HFF-Myc (cell line): ENCODE data around the gene GSG1L.

ENCODE experiments used
- DNase-seq: peaks from one replicate; pipeline ENCODE4 v3.0.0-alpha.2; 2011; ENCODE audit warnings: low read depth; ENCODE audit errors: extremely low read depth
- H3K4me3 ChIP-seq: replicated peaks from 2 replicates; pipeline ENCODE4 v1.5.1; 2011; ENCODE audit warnings: low read depth, mild to moderate bottlenecking, control low read depth, low read length
- CTCF ChIP-seq: IDR thresholded peaks from 2 replicates; pipeline ENCODE4 v1.5.1; 2012; ENCODE audit warnings: mild to moderate bottlenecking, low read depth, low read length, control low read depth; ENCODE audit errors: missing control alignments

GSG1L gene

GRCh38 chr16:27967169-27967568, 96.3 kb downstream of the GSG1L start:
- DNase-seq: no peak
- TF ChIP-seq CTCF: no peak

GRCh38 chr16:27966756-27967155, 96.8 kb downstream of the GSG1L start:
- no peak overlapping the region for H3K4me3 ChIP-seq
- no peak for TF ChIP-seq CTCF
- DNase-seq: no peak

More at GRCh38 chr16:27967169-27967568, 96.3 kb downstream of the GSG1L start:
- H3K4me3 ChIP-seq: no peak overlapping the region

GRCh38 chr16:27965801-27966200, 97.7 kb downstream of the GSG1L start:
- no peak for TF ChIP-seq CTCF
- no peak overlapping the region for H3K4me3 ChIP-seq
- DNase-seq: no peak

GRCh38 chr16:27963471-27963965, 100.0 kb downstream of the GSG1L start:
- no peak for DNase-seq
- no peak for TF ChIP-seq CTCF

GRCh38 chr16:27962197-27962596, 101.3 kb downstream of the GSG1L start:
- H3K4me3 ChIP-seq: no peak overlapping the region
- DNase-seq: no peak
- no peak for TF ChIP-seq CTCF

More at GRCh38 chr16:27963471-27963965, 100.0 kb downstream of the GSG1L start:
- H3K4me3 ChIP-seq: no peak overlapping the region

GRCh38 chr16:27961296-27961620, 102.3 kb downstream of the GSG1L start:
- H3K4me3 ChIP-seq: no peak overlapping the region
- no peak for TF ChIP-seq CTCF
- no peak for DNase-seq

- DNase-seq: no peak
- no peak for TF ChIP-seq CTCF
- H3K4me3 ChIP-seq: no peak overlapping the region
Measured at GRCh38 chr16:27960619-27961295, 102.8 kb downstream of the GSG1L start.
